HCT116 (cell line): Measurements from ENCODE around the gene AP2A1. TPM values are rescaled to one million over a fixed set of nuclear protein-coding genes. Genes with fewer than 3 reads are reported as not detected.

Source experiments
- ATAC-seq: fragments of 200-7000 bp; cut with Tn5 transposase; 2 replicates; pipeline ENCODE4 v1.9.1; 2020; ENCODE audit warnings: mild to moderate bottlenecking, moderate library complexity
- BruUV-seq: library from RNA; stranded (reverse); fragments of 400-500 nt; replicated peaks from 2 replicates; lab custom pipeline; 2021; lab: Mats Ljungman, UMichigan
- CTCF ChIA-PET: fragments of 300-600 bp; sonication (Branson Sonifier 250); formaldehyde crosslinking; loops from one replicate; lab custom pipeline; 2021; ENCODE audit warnings: antibody characterized with exemption; lab: Charles Lee
- POLR2A ChIA-PET: fragments of 300-600, 350-600 bp; sonication (Branson Sonifier 250); formaldehyde crosslinking; loops from one replicate; lab custom pipeline; 2021; ENCODE audit warnings: antibody characterized with exemption; lab: Charles Lee
- RAD21 ChIA-PET, 2 experiments: fragments of 300-600 bp; sonication (Branson Sonifier 250); formaldehyde crosslinking; loops; one replicate each; lab custom pipeline; 2023; ENCODE audit warnings: low total read pairs in 2 of 2; ENCODE audit not compliant: uncharacterized antibody in 2 of 2, unreplicated experiment in 2 of 2, low non-redundant PET in 1 of 2; lab: Charles Lee
- DNase-seq: peaks from one replicate; pipeline ENCODE4 v3.0.0-alpha.2; 2010; ENCODE audit warnings: low read depth, low spot score
- H2AFZ ChIP-seq: fragments of 200-600 bp; shearing (Covaris generic), sonication (generic); 2 replicates; pipeline ENCODE4 v1.6.1; 2017; ENCODE audit warnings: low read depth, mixed run types, mixed read lengths, antibody characterized with exemption, low read length; ENCODE audit not compliant: poor library complexity, severe bottlenecking
- H3K27ac ChIP-seq: 2 replicates; pipeline ENCODE4 v1.5.1; 2012; ENCODE audit warnings: low read depth, low read length
- H3K27me3 ChIP-seq: fragments of 200-600 bp; sonication (generic); 2 replicates; pipeline ENCODE4 v1.6.1; 2016; ENCODE audit warnings: mixed run types, low read length, mixed read lengths; ENCODE audit not compliant: insufficient read depth
- H3K36me3 ChIP-seq, 2 experiments: fragments of 200-500 bp in 1 of 2; fragments of 200-600 bp in 1 of 2; sonication (Bioruptor generic) in 1 of 2; sonication (generic) in 1 of 2; 2 replicates each; pipeline versions ENCODE4 v1.5.1 to v1.6.1; 2014 to 2016; ENCODE audit warnings: low read length in 2 of 2, inconsistent platforms in 1 of 2, mixed read lengths in 1 of 2, mixed run types in 1 of 2; ENCODE audit not compliant: insufficient read depth in 2 of 2, control insufficient read depth in 1 of 2
- H3K4me1 ChIP-seq, 2 experiments: fragments of 200-600 bp in 1 of 2; sonication (generic) in 1 of 2; 2 replicates each; pipeline versions ENCODE4 v1.5.1 to v1.6.1; 2012 to 2017; ENCODE audit warnings: low read length in 2 of 2, inconsistent platforms in 1 of 2, mild to moderate bottlenecking in 1 of 2, mixed read lengths in 1 of 2, mixed run types in 1 of 2, moderate library complexity in 1 of 2; ENCODE audit not compliant: insufficient read depth in 2 of 2, control insufficient read depth in 1 of 2
- H3K4me2 ChIP-seq: fragments of 200-600 bp; sonication (generic); 2 replicates; pipeline ENCODE4 v1.6.1; 2017; ENCODE audit warnings: mixed run types, low read length, mixed read lengths
- H3K4me3 ChIP-seq, 2 experiments: fragments of 200-600 bp in 1 of 2; sonication (generic) in 1 of 2; replicated peaks in 1 of 2; 2 replicates each; pipeline ENCODE4 v1.5.1; 2011 to 2016; ENCODE audit warnings: low read length in 2 of 2, control low read depth in 1 of 2, low read depth in 1 of 2, mild to moderate bottlenecking in 1 of 2, mixed read lengths in 1 of 2, mixed run types in 1 of 2
- H3K79me2 ChIP-seq: fragments of 200-600 bp; sonication (generic); 2 replicates; pipeline ENCODE4 v1.6.1; 2017; ENCODE audit warnings: mild to moderate bottlenecking, mixed run types, low read length, moderate library complexity, mixed read lengths; ENCODE audit not compliant: insufficient read depth
- H3K9ac ChIP-seq: fragments of 200-600 bp; sonication (generic); 2 replicates; pipeline ENCODE4 v1.6.1; 2016; ENCODE audit warnings: low read length, mixed read lengths
- H3K9me2 ChIP-seq: fragments of 200-600 bp; sonication (generic), shearing (Covaris generic); 2 replicates; pipeline ENCODE4 v1.6.1; 2017; ENCODE audit warnings: mixed run types, mild to moderate bottlenecking, moderate library complexity; ENCODE audit not compliant: insufficient read depth
- H3K9me3 ChIP-seq, 2 experiments: fragments of 200-500 bp in 1 of 2; fragments of 200-600 bp in 1 of 2; sonication (Bioruptor generic) in 1 of 2; sonication (generic) in 1 of 2; 2 replicates each; pipeline ENCODE4 v1.6.1; 2014 to 2017; ENCODE audit warnings: low read length in 2 of 2, mixed read lengths in 2 of 2, inconsistent platforms in 1 of 2, low read depth in 1 of 2, mild to moderate bottlenecking in 1 of 2, mixed run types in 1 of 2, moderate library complexity in 1 of 2; ENCODE audit not compliant: control insufficient read depth in 1 of 2, insufficient read depth in 1 of 2
- H4K20me1 ChIP-seq: fragments of 200-600 bp; sonication (generic), shearing (Covaris generic); 2 replicates; pipeline ENCODE4 v1.6.1; 2017; ENCODE audit warnings: mixed run types, mild to moderate bottlenecking, moderate library complexity; ENCODE audit not compliant: insufficient read depth
- CBX3 ChIP-seq: IDR thresholded peaks from 2 replicates; pipeline ENCODE4 v1.6.1; 2012; ENCODE audit warnings: low read depth
- CEBPB ChIP-seq: IDR thresholded peaks from 2 replicates; pipeline ENCODE4 v1.6.1; 2012; ENCODE audit warnings: low read depth
- EGR1 ChIP-seq: IDR thresholded peaks from 2 replicates; pipeline ENCODE4 v1.6.1; 2012; ENCODE audit warnings: low read depth
- EZH2phosphoT487 ChIP-seq: fragments of 200-600 bp; IDR thresholded peaks from 2 replicates; pipeline ENCODE4 v1.6.1; 2018; ENCODE audit warnings: antibody characterized with exemption, borderline replicate concordance
- JUND ChIP-seq: IDR thresholded peaks from 2 replicates; pipeline ENCODE4 v1.6.1; 2012
- POLR2A ChIP-seq: IDR thresholded peaks from 2 replicates; pipeline ENCODE4 v1.7.0; 2011; ENCODE audit warnings: borderline replicate concordance; ENCODE audit not compliant: insufficient read depth, insufficient read length; ENCODE audit errors: extremely low read depth
- RAD21 ChIP-seq: IDR thresholded peaks from 2 replicates; pipeline ENCODE4 v1.6.1; 2012; ENCODE audit warnings: low read depth, mild to moderate bottlenecking
- SIN3A ChIP-seq: IDR thresholded peaks from 2 replicates; pipeline ENCODE4 v1.6.1; 2012; ENCODE audit warnings: low read depth
- SP1 ChIP-seq: IDR thresholded peaks from 2 replicates; pipeline ENCODE4 v1.6.1; 2012; ENCODE audit warnings: low read depth
- YY1 ChIP-seq: IDR thresholded peaks from 2 replicates; pipeline ENCODE4 v1.6.1; 2011; ENCODE audit warnings: low read length, low read depth, moderate library complexity, mild to moderate bottlenecking; ENCODE audit not compliant: insufficient replicate concordance; ENCODE audit errors: extremely low read depth
- ZFX ChIP-seq: fragments of 450-650 bp; IDR thresholded peaks from 2 replicates; pipeline ENCODE4 v1.6.1; 2017
- ZNF274 ChIP-seq: fragments of 200-500 bp; sonication (Bioruptor generic); IDR thresholded peaks from 2 replicates; pipeline ENCODE4 v1.6.1; 2014; ENCODE audit warnings: mild to moderate bottlenecking, low read depth, low read length, inconsistent platforms
- intact Hi-C: fragments of 100-400 bp; cut with micrococcal nuclease; formaldehyde crosslinking; loops from 2 replicates; pipeline ENCODE4 v1.10.0; 2022
- total RNA-seq: library from RNA; stranded (reverse); gene quantifications from one replicate; pipeline ENCODE4 v1.2.1, GENCODE V29; 2021; ENCODE audit not compliant: unreplicated experiment
- TF ChIP-seq, protein P1 (sequence below): IDR thresholded peaks from 2 replicates; pipeline ENCODE4 v1.6.1; 2012
- TF ChIP-seq, protein P2 (sequence below): IDR thresholded peaks from 2 replicates; pipeline ENCODE4 v1.6.1; 2012; ENCODE audit warnings: low read depth
- TF ChIP-seq, protein P3 (sequence below), 3 experiments: fragments of 200-600 bp in 1 of 3; sonication (generic) in 1 of 3; IDR thresholded peaks in 2 of 3; conservative IDR thresholded peaks in 1 of 3; 2 replicates each; pipeline ENCODE4 v1.5.1; 2012 to 2017; ENCODE audit warnings: low read depth in 2 of 3, low read length in 2 of 3, antibody characterized with exemption in 1 of 3, borderline replicate concordance in 1 of 3, control low read depth in 1 of 3, mild to moderate bottlenecking in 1 of 3, mixed read lengths in 1 of 3, mixed run types in 1 of 3, moderate library complexity in 1 of 3; ENCODE audit not compliant: insufficient read depth in 1 of 3
- TF ChIP-seq, protein P4 (sequence below): IDR thresholded peaks from 2 replicates; pipeline ENCODE4 v1.6.1; 2012
- TF ChIP-seq, protein P5 (sequence below): IDR thresholded peaks from 2 replicates; pipeline ENCODE4 v1.6.1; 2011; ENCODE audit warnings: mild to moderate bottlenecking, low read length, moderate library complexity; ENCODE audit not compliant: insufficient replicate concordance; ENCODE audit errors: extremely low read depth

AP2A1 gene
- total RNA-seq, 1 experiment from 2014 or later, result 102 TPM

DNA sequence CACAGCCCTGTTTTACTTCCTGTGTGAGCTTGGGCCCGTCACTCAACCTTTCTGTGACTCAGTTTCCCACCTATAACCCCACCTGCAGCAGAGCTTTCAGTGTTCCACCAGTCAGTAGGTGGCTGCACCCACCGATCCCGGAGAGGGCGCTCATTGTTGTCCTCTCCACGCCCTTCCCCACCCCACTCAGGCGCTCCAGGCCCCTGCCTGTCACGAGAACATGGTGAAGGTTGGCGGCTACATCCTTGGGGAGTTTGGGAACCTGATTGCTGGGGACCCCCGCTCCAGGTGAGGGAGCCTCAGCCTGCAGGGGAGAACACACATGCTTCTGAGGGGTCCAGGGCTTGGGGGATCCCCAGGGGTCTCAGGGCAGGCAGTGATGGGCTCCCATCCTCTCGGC, 34.0 kb downstream of the AP2A1 start:
- H3K4me3 ChIP-seq, result no peak overlapping the region
- intact Hi-C loops, result no loop called here
- CTCF ChIA-PET, result no interaction called here
- RAD21 ChIA-PET, result no interaction called here
- no peak for ATAC-seq
- no peak overlapping the region for H3K9ac ChIP-seq
- DNase-seq, result no peak
- no peaks in the 10 kb centered on the region for H3K9me2 ChIP-seq
- H3K27me3 ChIP-seq, result no peaks in the 10 kb centered on the region
- no peak overlapping the region for H3K27ac ChIP-seq
- TF ChIP-seq ZFX (no peak), CBX3 (no peak), YY1 (no peak), CEBPB (no peak), RAD21 (no peak), JUND (no peak), EZH2phosphoT487 (no peak), SP1 (no peak), ZNF274 (no peak), SIN3A (no peak), EGR1 (no peak), POLR2A (no peak)
- TF ChIP-seq, protein P1, sequence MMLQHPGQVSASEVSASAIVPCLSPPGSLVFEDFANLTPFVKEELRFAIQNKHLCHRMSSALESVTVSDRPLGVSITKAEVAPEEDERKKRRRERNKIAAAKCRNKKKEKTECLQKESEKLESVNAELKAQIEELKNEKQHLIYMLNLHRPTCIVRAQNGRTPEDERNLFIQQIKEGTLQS, result no peak
- TF ChIP-seq, protein P2, sequence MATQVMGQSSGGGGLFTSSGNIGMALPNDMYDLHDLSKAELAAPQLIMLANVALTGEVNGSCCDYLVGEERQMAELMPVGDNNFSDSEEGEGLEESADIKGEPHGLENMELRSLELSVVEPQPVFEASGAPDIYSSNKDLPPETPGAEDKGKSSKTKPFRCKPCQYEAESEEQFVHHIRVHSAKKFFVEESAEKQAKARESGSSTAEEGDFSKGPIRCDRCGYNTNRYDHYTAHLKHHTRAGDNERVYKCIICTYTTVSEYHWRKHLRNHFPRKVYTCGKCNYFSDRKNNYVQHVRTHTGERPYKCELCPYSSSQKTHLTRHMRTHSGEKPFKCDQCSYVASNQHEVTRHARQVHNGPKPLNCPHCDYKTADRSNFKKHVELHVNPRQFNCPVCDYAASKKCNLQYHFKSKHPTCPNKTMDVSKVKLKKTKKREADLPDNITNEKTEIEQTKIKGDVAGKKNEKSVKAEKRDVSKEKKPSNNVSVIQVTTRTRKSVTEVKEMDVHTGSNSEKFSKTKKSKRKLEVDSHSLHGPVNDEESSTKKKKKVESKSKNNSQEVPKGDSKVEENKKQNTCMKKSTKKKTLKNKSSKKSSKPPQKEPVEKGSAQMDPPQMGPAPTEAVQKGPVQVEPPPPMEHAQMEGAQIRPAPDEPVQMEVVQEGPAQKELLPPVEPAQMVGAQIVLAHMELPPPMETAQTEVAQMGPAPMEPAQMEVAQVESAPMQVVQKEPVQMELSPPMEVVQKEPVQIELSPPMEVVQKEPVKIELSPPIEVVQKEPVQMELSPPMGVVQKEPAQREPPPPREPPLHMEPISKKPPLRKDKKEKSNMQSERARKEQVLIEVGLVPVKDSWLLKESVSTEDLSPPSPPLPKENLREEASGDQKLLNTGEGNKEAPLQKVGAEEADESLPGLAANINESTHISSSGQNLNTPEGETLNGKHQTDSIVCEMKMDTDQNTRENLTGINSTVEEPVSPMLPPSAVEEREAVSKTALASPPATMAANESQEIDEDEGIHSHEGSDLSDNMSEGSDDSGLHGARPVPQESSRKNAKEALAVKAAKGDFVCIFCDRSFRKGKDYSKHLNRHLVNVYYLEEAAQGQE, result no peak
- TF ChIP-seq, protein P3, sequence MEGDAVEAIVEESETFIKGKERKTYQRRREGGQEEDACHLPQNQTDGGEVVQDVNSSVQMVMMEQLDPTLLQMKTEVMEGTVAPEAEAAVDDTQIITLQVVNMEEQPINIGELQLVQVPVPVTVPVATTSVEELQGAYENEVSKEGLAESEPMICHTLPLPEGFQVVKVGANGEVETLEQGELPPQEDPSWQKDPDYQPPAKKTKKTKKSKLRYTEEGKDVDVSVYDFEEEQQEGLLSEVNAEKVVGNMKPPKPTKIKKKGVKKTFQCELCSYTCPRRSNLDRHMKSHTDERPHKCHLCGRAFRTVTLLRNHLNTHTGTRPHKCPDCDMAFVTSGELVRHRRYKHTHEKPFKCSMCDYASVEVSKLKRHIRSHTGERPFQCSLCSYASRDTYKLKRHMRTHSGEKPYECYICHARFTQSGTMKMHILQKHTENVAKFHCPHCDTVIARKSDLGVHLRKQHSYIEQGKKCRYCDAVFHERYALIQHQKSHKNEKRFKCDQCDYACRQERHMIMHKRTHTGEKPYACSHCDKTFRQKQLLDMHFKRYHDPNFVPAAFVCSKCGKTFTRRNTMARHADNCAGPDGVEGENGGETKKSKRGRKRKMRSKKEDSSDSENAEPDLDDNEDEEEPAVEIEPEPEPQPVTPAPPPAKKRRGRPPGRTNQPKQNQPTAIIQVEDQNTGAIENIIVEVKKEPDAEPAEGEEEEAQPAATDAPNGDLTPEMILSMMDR (IDR thresholded peaks at IDR 0.05 in 2 of 3, conservative IDR thresholded peaks at IDR 0.05 in 1 of 3; ENCODE audit: borderline replicate concordance in 1 of 3, insufficient read depth in 1 of 3, low read depth in 2 of 3, low read length in 2 of 3), result no peak
- TF ChIP-seq, protein P4, sequence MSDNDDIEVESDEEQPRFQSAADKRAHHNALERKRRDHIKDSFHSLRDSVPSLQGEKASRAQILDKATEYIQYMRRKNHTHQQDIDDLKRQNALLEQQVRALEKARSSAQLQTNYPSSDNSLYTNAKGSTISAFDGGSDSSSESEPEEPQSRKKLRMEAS, result no peak
- TF ChIP-seq, protein P5, sequence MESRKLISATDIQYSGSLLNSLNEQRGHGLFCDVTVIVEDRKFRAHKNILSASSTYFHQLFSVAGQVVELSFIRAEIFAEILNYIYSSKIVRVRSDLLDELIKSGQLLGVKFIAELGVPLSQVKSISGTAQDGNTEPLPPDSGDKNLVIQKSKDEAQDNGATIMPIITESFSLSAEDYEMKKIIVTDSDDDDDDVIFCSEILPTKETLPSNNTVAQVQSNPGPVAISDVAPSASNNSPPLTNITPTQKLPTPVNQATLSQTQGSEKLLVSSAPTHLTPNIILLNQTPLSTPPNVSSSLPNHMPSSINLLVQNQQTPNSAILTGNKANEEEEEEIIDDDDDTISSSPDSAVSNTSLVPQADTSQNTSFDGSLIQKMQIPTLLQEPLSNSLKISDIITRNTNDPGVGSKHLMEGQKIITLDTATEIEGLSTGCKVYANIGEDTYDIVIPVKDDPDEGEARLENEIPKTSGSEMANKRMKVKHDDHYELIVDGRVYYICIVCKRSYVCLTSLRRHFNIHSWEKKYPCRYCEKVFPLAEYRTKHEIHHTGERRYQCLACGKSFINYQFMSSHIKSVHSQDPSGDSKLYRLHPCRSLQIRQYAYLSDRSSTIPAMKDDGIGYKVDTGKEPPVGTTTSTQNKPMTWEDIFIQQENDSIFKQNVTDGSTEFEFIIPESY, result no peak
- no peak overlapping the region for H3K4me2 ChIP-seq
- no peaks in the 10 kb centered on the region for H4K20me1 ChIP-seq
- H2AFZ ChIP-seq, result no peak overlapping the region
- BruUV-seq, result no TSS peak
- peaks cover 21 to 32% of the 10 kb centered on the region in 2 experiments for H3K36me3 ChIP-seq
- POLR2A ChIA-PET, result no interaction called here
- peaks cover 4 to 12% of the 10 kb centered on the region in 2 experiments; a peak in 3 of 4 replicates for H3K4me1 ChIP-seq
- H3K9me3 ChIP-seq, result no peaks in the 10 kb centered on the region
- H3K79me2 ChIP-seq, result no peaks in the 10 kb centered on the region
